Middle frontal gyrus (tissue), 1 donor: ENCODE data around the gene AFF1.

ENCODE experiments used
- DNase-seq: peaks from one replicate; pipeline ENCODE4 v3.0.0-alpha.2; 2015; ENCODE audit warnings: low spot score; ENCODE audit errors: extremely low spot score

AFF1 gene

GRCh38 chr4:87105101-87105845 is 170.5 kb downstream of the AFF1 start:
- DNase-seq: no peak

DNA sequence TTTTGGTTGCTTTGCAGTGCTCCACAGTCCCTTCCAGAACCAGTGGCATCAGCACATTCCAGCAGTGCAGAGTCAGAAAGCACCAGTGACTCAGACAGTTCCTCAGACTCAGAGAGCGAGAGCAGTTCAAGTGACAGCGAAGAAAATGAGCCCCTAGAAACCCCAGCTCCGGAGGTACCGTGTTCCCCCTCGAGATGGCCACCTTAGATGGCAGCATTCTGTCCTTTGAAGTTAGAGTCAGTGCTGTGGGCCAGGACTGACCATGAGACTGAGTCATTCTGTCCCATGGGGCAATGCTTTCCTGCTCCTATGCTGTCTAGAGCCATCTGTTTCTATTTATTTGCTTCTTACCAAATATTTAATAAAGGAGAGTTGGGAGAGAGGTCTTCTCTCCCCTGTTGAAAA is 173.3 kb downstream of the AFF1 start:
- DNase-seq: no peak

GRCh38 chr4:87109121-87109520 is 174.3 kb downstream of the AFF1 start:
- no peak for DNase-seq

DNA sequence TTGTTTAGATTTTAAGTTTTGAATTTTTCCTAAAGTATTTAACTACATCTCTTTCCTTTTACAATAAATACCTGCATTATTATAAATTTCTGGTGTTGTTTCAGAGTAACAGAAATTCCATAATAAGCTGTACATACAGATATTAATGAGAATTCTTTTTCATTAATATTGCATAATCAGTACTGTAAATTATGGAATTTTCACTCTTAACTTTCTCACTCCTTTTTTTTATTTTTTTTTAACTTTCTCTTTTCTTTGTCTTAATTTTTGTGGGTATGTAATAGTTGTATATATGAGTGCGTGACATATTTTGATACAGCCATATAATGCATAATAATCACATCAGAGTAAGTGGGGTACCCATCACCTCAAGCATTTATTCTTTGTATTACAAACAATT is 175.1 kb downstream of the AFF1 start:
- DNase-seq: no peak

- no peak for DNase-seq
These were observed 177.3 kb downstream of the AFF1 start for GRCh38 chr4:87112063-87112462.

GRCh38 chr4:87114245-87115062 is 179.6 kb downstream of the AFF1 start:
- DNase-seq: no peak

DNA sequence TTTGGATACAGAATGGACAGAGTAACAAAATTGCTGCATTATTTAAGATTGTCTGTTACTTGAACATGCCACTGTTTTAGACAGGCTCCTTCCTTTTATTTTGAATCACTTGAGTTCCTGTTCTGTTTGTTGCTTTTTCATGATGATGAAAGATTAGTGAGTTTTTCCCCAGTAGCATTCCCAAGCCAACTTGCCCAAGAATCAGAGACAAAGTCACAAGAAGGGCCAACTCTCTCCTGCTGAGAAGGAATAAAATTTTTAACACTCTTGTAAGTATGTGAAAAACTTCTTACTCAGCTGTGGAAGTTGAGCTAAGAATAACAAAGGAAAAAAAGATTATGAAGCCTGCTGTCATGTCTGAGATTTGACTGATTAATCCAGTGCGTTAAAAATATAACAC is 181.4 kb downstream of the AFF1 start:
- DNase-seq: no peak

DNA sequence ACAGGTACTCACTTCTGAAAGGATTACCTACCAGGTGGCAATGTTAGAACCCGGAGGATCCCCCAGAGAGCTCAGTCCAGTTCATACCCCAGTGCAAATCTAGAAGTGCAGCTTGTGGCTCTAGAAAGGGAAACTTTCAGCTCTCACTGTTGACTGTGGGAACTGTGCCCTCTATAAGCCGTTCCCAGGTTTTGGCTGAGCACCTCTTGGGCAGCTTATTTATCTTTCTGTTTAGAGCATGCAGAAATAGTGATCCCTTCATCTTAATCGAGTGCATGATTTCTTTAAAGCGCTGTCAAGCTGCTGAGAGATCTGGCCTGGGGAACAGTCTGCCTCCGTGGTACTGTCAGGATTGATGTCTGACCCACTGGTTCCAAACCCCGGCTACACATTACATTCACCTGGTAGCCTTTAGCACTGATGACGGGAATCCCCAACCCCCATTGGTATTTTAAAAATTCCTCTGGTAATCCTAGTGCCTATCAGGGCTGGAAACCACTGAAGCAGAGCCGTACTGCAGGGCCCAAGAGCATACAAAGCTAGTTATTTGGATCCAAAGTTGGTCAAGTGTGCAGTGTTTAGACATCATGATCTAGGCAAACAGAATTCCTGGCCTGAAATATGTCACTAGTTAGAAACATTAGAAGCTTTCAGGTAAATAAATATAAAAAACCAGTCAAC is 182.4 kb downstream of the AFF1 start:
- no peak for DNase-seq

DNA sequence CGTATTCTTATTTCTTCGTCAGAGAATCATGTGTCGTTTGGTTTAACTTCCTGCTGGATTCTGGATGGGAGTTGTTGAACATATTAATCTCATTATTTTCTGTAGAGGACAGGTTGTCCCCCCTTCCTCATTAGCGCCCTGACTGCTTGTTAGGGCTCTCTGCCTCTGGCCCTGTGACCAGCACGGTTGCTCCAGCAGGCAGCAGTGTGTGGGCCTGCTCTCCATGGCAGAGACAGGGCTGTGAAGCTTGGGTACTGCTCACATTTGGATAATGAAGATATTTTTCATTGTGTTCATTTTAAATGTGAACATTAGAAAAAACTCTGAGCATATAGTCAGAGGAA is 182.9 kb downstream of the AFF1 start:
- DNase-seq: no peak

- no peak for DNase-seq
These were observed 183.6 kb downstream of the AFF1 start for GRCh38 chr4:87118421-87118820.

DNA sequence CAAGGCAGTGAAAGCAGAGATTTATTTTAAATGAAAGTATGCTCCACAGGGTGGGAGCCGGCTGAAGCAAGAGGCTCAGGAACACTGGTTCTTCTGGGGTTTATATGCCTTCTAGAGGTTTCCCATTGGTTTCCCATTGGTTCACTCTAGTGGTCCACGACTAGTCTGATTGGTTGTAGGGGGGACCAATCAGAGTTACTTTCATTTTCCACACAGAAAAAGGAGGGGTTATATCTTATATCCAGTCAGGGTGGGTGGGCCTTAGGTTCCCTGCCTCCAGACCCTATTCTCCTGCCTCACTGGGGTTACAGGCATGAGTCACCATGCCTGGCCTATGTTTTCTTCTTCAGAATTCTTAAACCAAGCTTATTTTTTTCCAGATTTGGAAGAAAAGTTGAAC is 184.0 kb downstream of the AFF1 start:
- DNase-seq: no peak

DNA sequence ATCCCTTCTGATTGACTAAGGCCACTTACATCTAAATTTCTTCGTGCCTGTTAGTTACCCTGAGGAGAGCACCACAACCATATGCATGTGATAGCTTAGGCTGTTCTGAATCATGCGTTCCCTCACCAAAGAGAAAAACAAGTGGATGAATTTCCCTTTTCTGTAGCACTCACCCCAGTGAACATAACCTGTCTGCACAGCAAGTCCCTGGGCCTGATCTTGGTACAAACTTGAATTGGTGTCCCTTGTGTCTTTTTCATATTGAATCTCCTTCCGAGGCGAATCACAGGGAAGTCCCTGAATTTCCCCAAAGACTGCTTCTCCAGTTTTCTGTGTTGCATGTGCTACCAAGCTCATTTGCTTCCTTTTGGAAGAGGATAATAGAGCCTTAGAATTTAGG is 185.2 kb downstream of the AFF1 start:
- DNase-seq: no peak

DNA sequence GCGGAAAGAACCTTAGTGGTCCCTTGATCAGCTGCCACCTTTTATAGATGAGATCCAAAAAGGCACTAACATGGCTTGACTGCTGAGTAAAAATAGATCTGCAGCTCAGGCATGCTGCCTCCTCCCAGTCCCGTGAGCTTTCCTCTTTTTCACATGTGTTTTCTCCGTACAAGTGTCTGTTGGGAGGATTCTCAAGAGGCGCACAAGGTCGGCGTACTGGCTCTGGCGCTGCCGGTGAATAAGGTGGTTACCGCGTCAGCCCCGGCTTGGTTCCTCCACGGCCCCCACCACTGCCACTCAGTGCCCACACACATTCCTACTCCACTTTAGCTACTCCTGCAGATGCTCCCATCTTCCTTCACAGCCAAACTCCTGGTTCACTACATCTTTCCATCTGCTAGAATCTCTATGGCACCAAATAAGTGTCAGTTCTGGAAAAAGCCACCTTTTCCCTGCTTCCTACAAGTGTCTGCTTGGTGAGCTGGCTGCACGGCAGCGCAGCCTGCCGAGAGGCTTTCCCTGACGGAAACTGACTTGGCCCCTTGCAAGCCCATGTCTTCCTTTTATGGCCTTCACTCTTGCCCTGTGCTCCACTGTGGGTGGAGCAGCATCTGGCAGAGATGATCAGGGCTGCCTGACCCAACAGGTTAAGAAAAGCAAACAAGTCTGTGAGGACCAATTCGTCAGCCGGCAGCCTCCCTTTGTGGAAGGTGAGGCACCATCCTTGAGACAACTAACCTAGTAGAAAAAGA is 185.8 kb downstream of the AFF1 start:
- peak; percentile 16 for DNase-seq

DNA sequence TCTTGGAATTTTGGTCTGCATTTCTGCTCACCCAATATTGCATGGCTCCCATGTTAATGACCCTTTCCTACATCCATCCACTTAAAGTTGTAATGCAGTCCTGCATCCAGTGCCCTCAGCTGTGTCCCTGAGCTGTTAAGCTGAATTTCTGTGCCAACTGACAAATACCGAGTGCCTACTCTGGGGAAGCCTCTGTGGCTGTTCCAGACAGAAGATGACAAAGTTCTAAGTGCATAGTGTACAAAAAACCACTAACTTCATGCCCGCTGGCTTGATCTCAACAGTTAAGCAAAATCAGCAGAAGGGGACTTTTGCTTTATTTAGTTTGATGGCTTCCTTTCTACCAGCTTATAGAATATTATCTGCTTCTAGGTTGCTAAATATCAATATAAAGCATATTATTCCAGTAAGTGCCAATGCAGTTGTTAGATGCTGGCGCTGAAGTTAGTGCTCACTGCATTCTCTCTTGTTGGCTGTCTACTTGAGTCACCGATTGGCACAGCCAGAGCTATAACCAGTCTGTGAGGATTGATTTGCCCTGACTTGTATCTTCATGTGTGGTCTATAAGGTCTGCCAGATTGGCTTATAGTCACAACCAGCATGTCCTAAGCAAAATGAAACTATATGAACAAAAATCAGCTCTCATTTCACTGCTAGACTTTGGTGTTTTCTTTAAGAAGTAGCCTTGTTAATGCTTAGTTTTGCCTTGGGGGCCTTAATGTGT is 186.7 kb downstream of the AFF1 start:
- no peak for DNase-seq

GRCh38 chr4:87122252-87122651 is 187.4 kb downstream of the AFF1 start:
- DNase-seq: no peak

DNA sequence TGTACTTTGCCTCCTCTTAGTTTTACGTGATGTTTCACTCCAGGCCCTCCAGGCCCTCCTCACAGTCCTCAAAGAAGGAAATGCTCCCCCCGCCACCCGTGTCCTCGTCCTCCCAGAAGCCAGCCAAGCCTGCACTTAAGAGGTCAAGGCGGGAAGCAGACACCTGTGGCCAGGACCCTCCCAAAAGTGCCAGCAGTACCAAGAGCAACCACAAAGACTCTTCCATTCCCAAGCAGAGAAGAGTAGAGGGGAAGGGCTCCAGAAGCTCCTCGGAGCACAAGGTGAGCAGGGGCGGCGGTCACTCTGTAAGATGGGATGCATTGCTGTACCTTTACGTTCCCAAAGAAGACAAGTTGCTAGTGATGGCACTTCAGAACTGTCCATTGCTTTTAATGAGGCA is 191.2 kb downstream of the AFF1 start:
- DNase-seq: no peak

DNA sequence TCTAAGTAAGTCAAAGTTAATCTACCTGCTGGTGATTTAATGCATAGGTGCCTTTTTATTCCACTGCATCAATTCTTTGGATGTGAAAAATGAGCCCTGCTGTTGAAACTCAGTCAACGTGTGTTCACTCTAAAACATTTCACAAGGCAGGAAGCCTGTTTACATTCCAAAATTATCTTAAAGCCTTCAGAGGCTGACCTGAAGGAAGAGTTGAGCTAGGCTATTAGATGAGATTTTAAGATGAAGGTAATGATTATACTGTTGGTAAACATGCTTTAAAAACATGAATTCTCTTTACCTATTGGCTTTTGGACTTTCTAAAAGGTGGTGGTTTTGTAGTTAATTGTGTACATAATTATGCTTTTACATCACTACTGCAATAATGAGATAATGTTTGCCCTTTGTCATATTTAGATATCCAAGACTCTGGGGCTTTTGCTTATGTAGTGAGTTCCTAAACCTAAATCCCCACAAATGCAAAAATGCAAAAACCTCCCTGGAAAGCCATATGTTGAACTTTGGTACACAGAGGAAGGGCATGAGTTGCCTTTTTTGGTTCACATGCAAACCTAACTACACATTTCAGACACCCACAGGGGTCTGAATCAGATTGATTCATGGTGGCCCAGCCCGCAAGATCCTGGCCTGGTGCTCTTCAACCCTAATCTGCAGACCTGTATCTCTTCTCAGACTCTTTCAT is 193.3 kb downstream of the AFF1 start:
- DNase-seq: no peak

DNA sequence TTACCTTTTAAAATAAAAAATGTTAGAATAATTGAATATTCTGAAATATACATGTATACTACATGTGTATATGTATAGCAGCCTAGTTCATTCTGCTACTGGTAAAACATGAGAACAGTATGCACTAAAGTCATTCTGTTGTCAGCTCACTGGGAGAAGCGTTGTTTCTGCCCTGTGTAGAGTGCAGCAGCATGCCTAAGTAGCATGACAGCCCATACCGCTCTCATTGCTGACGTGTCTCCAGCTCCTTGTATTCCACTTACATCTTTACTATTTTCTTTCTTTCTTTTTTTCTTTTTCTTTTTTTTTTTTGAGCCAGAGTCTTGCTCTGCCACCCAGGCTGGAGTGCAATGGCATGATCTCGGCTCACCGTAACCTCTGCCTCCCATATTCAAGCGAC is 194.9 kb downstream of the AFF1 start:
- no peak for DNase-seq

- DNase-seq: no peak
These were observed 196.3 kb downstream of the AFF1 start for GRCh38 chr4:87130985-87131703.

- no peak for DNase-seq
These were observed 197.2 kb downstream of the AFF1 start for GRCh38 chr4:87132035-87132434.
